Fibroblast of mammary gland (primary cell): Measurements from ENCODE around the gene CSNK1D.

Experiments
- DNase-seq: peaks from one replicate; pipeline ENCODE4 v3.0.0-alpha.2; 2010; ENCODE audit warnings: low read depth
- H3K4me3 ChIP-seq: 2 replicates; pipeline ENCODE4 v1.5.1; 2011; ENCODE audit warnings: low read depth, mild to moderate bottlenecking, low read length, moderate library complexity; ENCODE audit not compliant: control insufficient read depth
- CTCF ChIP-seq: conservative IDR thresholded peaks from 2 replicates; pipeline ENCODE4 v1.5.1; 2011; ENCODE audit warnings: low read depth, low read length, inconsistent platforms; ENCODE audit not compliant: control insufficient read depth, insufficient read depth

The CSNK1D gene

GRCh38 chr17:82236142-82236971, 37.1 kb downstream of the CSNK1D start:
- DNase-seq, result peak; percentile 61
- H3K4me3 ChIP-seq, result no peak overlapping the region
- TF ChIP-seq CTCF, result peak; percentile 68

GRCh38 chr17:82235775-82236141, 37.7 kb downstream of the CSNK1D start:
- no peak for TF ChIP-seq CTCF
- H3K4me3 ChIP-seq, result no peak overlapping the region
- DNase-seq, result no peak

- TF ChIP-seq CTCF, result no peak
- no peak overlapping the region for H3K4me3 ChIP-seq
- no peak for DNase-seq
Measured at GRCh38 chr17:82235056-82235774, 38.3 kb downstream of the CSNK1D start.

GRCh38 chr17:82234211-82235055, 39.1 kb downstream of the CSNK1D start:
- H3K4me3 ChIP-seq, result no peak overlapping the region
- DNase-seq, result no peak
- TF ChIP-seq CTCF, result no peak

GRCh38 chr17:82232876-82233785, 40.4 kb downstream of the CSNK1D start:
- TF ChIP-seq CTCF, result no peak
- DNase-seq, result no peak
- H3K4me3 ChIP-seq, result no peak overlapping the region
